RWPE1 (cell line): ENCODE results near the gene HMCN2.

Source experiments
- CTCF ChIA-PET: fragments of 350-600 bp; sonication (Branson Sonifier 250); formaldehyde crosslinking; extraction: SDS; loops from one replicate; lab custom pipeline; 2021; lab: Yijun Ruan, JAX
- POLR2A ChIA-PET: fragments of 400-600 bp; formaldehyde crosslinking; extraction: SDS; loops from one replicate; lab custom pipeline; 2020; ENCODE audit warnings: antibody characterized with exemption; ENCODE audit not compliant: low non-redundant PET; lab: Yijun Ruan, JAX
- DNase-seq: peaks from one replicate; pipeline ENCODE4 v3.0.0; 2012; ENCODE audit warnings: low spot score
- H3K27ac ChIP-seq: fragments of 450-650 bp; 2 replicates; pipeline ENCODE4 v1.5.1; 2017
- TF ChIP-seq, protein P1 (sequence below): fragments of 450-650 bp; conservative IDR thresholded peaks from 2 replicates; pipeline ENCODE4 v1.5.1; 2017; ENCODE audit warnings: low read depth, mild to moderate bottlenecking

Gene HMCN2

DNA sequence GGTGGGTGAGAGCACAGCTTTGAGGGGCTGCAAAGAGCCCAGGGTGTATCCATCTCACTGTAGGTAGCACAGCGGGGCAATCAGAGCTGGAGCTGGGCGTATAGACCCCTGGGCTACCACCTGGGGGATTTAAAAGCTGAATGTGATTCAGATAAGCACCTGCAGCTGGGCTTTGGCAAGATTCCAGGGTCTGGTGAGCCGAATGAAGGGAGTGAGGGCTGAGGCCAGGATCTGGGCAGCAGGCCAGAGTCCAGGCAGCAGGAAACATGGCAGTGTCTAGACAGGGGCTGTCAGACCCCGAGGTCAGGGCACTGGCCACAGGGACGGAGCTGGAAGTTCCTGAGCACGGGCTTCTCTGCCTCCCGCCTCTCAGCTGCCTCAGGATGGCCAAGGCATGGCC is 187.9 kb downstream of the HMCN2 start:
- TF ChIP-seq, protein P1, sequence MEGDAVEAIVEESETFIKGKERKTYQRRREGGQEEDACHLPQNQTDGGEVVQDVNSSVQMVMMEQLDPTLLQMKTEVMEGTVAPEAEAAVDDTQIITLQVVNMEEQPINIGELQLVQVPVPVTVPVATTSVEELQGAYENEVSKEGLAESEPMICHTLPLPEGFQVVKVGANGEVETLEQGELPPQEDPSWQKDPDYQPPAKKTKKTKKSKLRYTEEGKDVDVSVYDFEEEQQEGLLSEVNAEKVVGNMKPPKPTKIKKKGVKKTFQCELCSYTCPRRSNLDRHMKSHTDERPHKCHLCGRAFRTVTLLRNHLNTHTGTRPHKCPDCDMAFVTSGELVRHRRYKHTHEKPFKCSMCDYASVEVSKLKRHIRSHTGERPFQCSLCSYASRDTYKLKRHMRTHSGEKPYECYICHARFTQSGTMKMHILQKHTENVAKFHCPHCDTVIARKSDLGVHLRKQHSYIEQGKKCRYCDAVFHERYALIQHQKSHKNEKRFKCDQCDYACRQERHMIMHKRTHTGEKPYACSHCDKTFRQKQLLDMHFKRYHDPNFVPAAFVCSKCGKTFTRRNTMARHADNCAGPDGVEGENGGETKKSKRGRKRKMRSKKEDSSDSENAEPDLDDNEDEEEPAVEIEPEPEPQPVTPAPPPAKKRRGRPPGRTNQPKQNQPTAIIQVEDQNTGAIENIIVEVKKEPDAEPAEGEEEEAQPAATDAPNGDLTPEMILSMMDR, result no peak
- peak overlapping the region; percentile 84 for H3K27ac ChIP-seq
- ChIA-PET CTCF (interaction anchor here (0.6 to 1.9 kb wide), 5 partner anchors 10 to 1254 kb away, joined by 3 to 7 read pairs (median 4); no protein-coding TSS in a partner anchor), POLR2A (no interaction called here)
- no peak for DNase-seq

DNA sequence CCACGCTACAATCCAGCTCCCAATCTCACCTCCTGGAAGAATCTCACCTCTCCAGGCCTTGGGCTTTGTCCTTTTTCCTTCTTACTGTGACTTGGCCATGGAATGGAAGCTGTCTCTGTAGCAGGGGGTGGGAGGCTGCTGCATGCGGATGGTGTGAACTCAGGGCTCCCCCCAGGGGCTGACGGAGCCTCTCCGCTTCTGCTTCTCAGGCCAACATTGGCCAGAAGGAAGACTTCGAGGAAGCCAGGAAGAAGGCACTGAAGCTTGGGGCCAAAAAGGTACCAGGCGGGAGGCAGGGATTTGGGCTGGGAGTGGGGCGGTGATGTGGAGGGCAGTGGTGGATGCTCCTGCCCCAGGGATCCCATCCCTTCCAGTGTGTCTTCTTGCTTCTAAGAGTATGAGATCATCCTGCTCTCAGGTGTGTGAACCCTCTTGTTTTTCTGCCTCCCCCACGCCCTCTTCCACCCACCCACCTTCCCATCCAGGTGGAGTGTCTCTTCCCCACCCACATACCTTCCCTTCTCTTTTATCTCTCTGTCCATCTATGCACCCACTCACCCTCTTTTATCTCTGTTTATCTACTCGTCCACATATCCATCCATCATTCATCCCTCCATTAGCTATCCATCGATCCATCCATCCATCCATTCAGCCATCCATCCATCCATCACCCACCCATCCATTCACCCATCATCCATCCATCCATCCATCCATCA is 188.7 kb downstream of the HMCN2 start:
- TF ChIP-seq, protein P1, result no peak
- CTCF ChIA-PET, result interaction anchor here (0.6 to 1.9 kb wide), 3 partner anchors 134 to 254 kb away, joined by 4 to 7 read pairs (median 5); no protein-coding TSS in a partner anchor
- peak overlapping the region; percentile 84 for H3K27ac ChIP-seq
- POLR2A ChIA-PET, result interaction anchor here (0.6 kb wide), 1 partner anchor 82 kb away, joined by 3 read pairs; no protein-coding TSS in a partner anchor
- no peak for DNase-seq

DNA sequence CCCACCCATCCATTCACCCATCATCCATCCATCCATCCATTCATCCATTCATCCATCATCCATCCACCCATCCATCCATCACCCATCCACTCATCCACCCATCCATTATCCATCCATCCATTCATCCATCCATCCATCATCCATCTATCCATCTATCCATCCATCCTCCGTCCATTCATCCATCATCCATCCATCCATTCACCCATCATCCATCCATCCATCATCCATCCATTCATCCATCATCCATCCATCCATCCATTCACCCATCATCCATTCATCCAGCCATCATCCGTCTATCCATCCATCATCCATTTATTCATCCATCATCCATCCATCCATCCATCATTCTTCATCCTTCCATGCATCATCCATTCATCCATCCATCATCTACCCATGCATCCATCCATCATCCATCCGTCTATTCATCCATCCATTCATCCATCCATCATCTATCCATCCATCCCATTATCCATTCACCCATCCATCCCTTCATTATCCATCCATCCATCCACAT is 189.3 kb downstream of the HMCN2 start:
- TF ChIP-seq, protein P1, result no peak
- H3K27ac ChIP-seq, result no peak overlapping the region
- POLR2A ChIA-PET, result interaction anchor here (0.6 kb wide), 1 partner anchor 82 kb away, joined by 3 read pairs; no protein-coding TSS in a partner anchor
- no peak for DNase-seq
- CTCF ChIA-PET, result no interaction called here

DNA sequence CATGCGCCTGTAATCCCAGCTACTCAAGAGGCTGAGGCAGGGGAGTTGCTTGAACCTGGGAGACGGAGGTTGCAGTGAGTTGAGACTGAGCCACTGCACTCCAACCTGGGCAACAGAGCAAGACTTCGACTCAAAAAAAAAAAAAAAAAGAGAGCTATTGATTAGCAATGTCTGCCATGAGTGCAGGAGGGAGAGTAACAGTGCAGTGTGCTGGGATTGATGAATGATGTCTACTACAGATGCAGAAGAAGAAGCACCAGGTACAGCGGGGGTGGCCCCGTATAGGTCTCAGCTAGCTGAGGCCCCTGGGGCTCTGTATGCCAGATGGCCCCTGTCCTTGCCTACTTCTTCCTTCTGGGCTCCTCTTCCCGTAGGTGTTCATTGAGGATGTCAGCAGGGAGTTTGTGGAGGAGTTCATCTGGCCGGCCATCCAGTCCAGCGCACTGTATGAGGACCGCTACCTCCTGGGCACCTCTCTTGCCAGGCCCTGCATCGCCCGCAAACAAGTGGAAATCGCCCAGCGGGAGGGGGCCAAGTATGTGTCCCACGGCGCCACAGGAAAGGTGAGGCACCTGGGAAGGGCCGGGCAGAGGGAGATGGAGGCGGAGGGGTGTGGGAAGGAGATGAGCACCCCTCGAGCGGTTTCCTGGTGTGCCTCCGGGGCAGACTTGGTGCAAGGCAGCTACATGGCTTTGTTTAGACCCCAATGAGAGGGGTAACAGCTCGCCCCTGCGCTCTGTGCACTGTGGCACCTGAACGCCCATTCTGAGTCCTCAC is 192.7 kb downstream of the HMCN2 start:
- TF ChIP-seq, protein P1, result no peak
- POLR2A ChIA-PET, result no interaction called here
- CTCF ChIA-PET, result interaction anchor here (0.5 to 0.7 kb wide), 3 partner anchors 24 to 1429 kb away, joined by 3 to 4 read pairs (median 3); no protein-coding TSS in a partner anchor
- DNase-seq, result no peak
- H3K27ac ChIP-seq, result peak overlapping the region; percentile 9; the same call in 1 of the 2 replicates

DNA sequence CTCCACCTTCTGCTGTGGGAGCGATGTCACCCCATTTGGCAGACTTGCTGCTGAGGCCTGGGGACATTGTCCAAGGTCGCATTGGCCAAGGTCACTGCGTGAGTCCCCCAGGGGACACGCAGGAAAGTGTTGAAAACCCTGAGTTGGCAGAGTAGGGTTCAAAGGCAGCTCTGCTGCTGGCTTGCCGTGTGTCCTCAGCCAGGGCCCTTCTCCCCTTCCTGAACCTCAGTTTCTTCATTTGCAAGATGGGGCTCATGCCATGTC is 193.2 kb downstream of the HMCN2 start:
- TF ChIP-seq, protein P1, result no peak
- DNase-seq, result no peak
- peak overlapping the region; percentile 9 for H3K27ac ChIP-seq
- ChIA-PET CTCF (no interaction called here), POLR2A (interaction anchor here (0.6 kb wide), 1 partner anchor 13 kb away, joined by 3 read pairs; no protein-coding TSS in a partner anchor)

DNA sequence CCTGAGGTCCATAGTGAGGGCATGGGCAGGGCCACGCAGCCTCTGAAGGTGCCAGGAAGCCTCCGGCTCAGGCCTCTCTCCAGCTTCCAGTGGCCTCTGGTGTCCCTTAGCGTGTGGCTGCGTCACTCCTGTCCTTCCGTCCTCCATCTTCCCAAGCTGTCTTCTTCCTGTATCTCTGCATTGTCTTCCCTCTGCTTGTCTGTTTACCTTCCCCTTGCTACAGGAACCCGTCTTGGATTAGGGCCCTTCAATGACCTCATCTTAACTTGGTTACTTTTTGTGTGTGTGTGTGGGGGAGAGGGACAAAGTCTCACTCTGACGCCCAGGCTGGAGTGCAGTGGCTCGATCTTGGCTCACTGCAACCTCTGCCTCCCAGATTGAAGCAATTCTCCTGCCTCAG is 193.6 kb downstream of the HMCN2 start:
- TF ChIP-seq, protein P1, result no peak
- POLR2A ChIA-PET, result interaction anchor here (0.6 kb wide), 1 partner anchor 13 kb away, joined by 3 read pairs; no protein-coding TSS in a partner anchor

More for the DNA sequence above, 193.6 kb downstream of the HMCN2 start:
- H3K27ac ChIP-seq, result peak overlapping the region; percentile 9
- DNase-seq, result no peak
- CTCF ChIA-PET, result interaction anchor here (7.3 kb wide), 1 partner anchor 224 kb away, joined by 89 read pairs; no protein-coding TSS in a partner anchor
